HepG2 (cell line): ENCODE results near the gene PSMG4. TPM values are rescaled to one million over a fixed set of nuclear protein-coding genes. Genes with fewer than 3 reads are reported as not detected.

ENCODE experiments used
- ATAC-seq: fragments of 200-7000 bp; cut with Tn5 transposase; 3 replicates; pipeline ENCODE4 v1.9.1; 2020; ENCODE audit warnings: mild to moderate bottlenecking, moderate library complexity
- BruUV-seq: library from RNA; stranded (reverse); fragments of 400-500 nt; replicated peaks from 2 replicates; lab custom pipeline; 2021; lab: Mats Ljungman, UMichigan
- CTCF ChIA-PET: fragments of 300-600 bp; formaldehyde crosslinking; extraction: SDS; loops from one replicate; lab custom pipeline; 2021; ENCODE audit warnings: low total read pairs, inconsistent platforms, low intra/inter-chr PET ratio; lab: Yijun Ruan, JAX
- POLR2A ChIA-PET: fragments of 350-600 bp; sonication (Branson Sonifier 250); formaldehyde crosslinking; loops from one replicate; lab custom pipeline; 2020; ENCODE audit warnings: antibody characterized with exemption, inconsistent platforms; lab: Yijun Ruan, JAX
- DNase-seq: peaks from one replicate; pipeline ENCODE4 v3.0.0-alpha.2; 2015; ENCODE audit warnings: low spot score
- FAIRE-seq: peaks from 3 replicates; lab custom pipeline; 2011; peaks lifted over from hg19 to GRCh38; lab: Jason Lieb, UNC
- H2AFZ ChIP-seq: one replicate; pipeline ENCODE4 v1.6.1; 2011; ENCODE audit warnings: low read length, inconsistent platforms
- H3K27ac ChIP-seq: fragments of 300-600 bp; 3 replicates; pipeline ENCODE4 v1.8.0; 2011; ENCODE audit warnings: mixed run types, mild to moderate bottlenecking, mixed read lengths, low read length, inconsistent platforms; ENCODE audit not compliant: insufficient read depth; ENCODE audit errors: extremely low read length
- H3K27me3 ChIP-seq, 2 experiments: fragments of 200-600 bp in 1 of 2; 2 replicates in 1 of 2; 3 replicates in 1 of 2; pipeline versions ENCODE4 v1.6.0 to v1.8.0; 2011; ENCODE audit warnings: low read length in 2 of 2, mild to moderate bottlenecking in 2 of 2, moderate library complexity in 2 of 2, inconsistent platforms in 1 of 2; ENCODE audit not compliant: insufficient read depth in 2 of 2, control insufficient read depth in 1 of 2
- H3K36me3 ChIP-seq, 2 experiments: fragments of 200-600 bp in 1 of 2; replicated peaks in 1 of 2; 2 replicates in 1 of 2; 3 replicates in 1 of 2; pipeline versions ENCODE4 v1.5.1 to v1.8.0; 2011; ENCODE audit warnings: low read length in 2 of 2, inconsistent platforms in 1 of 2; ENCODE audit not compliant: insufficient read depth in 2 of 2, control insufficient read depth in 1 of 2
- H3K4me1 ChIP-seq: 2 replicates; pipeline ENCODE4 v1.5.1; 2012; ENCODE audit warnings: low read length, inconsistent platforms; ENCODE audit not compliant: insufficient read depth
- H3K4me2 ChIP-seq: 2 replicates; pipeline ENCODE4 v1.6.0; 2011; ENCODE audit warnings: low read depth, low read length, inconsistent platforms
- H3K4me3 ChIP-seq, 3 experiments: fragments of 200-600 bp in 1 of 3; sonication (generic), shearing (Covaris generic) in 1 of 3; replicated peaks in 1 of 3; 2 replicates each; pipeline ENCODE4 v1.5.1; 2011 to 2016; ENCODE audit warnings: low read length in 3 of 3, inconsistent platforms in 2 of 3, low read depth in 2 of 3, mild to moderate bottlenecking in 2 of 3, control low read depth in 1 of 3, mixed read lengths in 1 of 3; ENCODE audit not compliant: insufficient read depth in 1 of 3
- H3K79me2 ChIP-seq: one replicate; pipeline ENCODE4 v1.6.1; 2011; ENCODE audit warnings: low read length, inconsistent platforms; ENCODE audit not compliant: insufficient read depth
- H3K9ac ChIP-seq: 2 replicates; pipeline ENCODE4 v1.6.0; 2011; ENCODE audit warnings: mild to moderate bottlenecking, low read depth, low read length, inconsistent platforms; ENCODE audit not compliant: insufficient read depth
- H3K9me3 ChIP-seq: 2 replicates; pipeline ENCODE4 v1.5.1; 2012; ENCODE audit warnings: mild to moderate bottlenecking, low read length
- H4K20me1 ChIP-seq: 2 replicates; pipeline ENCODE4 v1.6.0; 2011; ENCODE audit warnings: inconsistent platforms, mild to moderate bottlenecking, low read length, moderate library complexity; ENCODE audit not compliant: insufficient read depth
- AHDC1 ChIP-seq: sonication (generic); formaldehyde crosslinking; IDR thresholded peaks from 2 replicates; pipeline ENCODE4 v1.5.1; 2020; ENCODE audit warnings: mild to moderate bottlenecking, missing genetic modification reagents, borderline replicate concordance
- BCLAF1 ChIP-seq: fragments of 450-650 bp; IDR thresholded peaks from 2 replicates; pipeline ENCODE4 v1.6.1; 2017; ENCODE audit warnings: mild to moderate bottlenecking
- DR1 ChIP-seq: sonication (generic); formaldehyde crosslinking; IDR thresholded peaks from 2 replicates; pipeline ENCODE4 v1.8.0; 2021; ENCODE audit warnings: mild to moderate bottlenecking, missing genetic modification reagents, inconsistent platforms
- HMG20B ChIP-seq: conservative IDR thresholded peaks from 2 replicates; pipeline ENCODE4 v1.6.1; 2016; ENCODE audit warnings: missing genetic modification reagents, missing compliant biosample characterization
- KDM5B ChIP-seq: sonication (generic); formaldehyde crosslinking; IDR thresholded peaks from 2 replicates; pipeline ENCODE4 v1.4.0; 2020; ENCODE audit warnings: missing genetic modification reagents, mild to moderate bottlenecking, borderline replicate concordance
- PAX8 ChIP-seq: sonication (generic); formaldehyde crosslinking; IDR thresholded peaks from 2 replicates; pipeline ENCODE4 v1.8.0; 2022; ENCODE audit warnings: mild to moderate bottlenecking, missing genetic modification reagents, borderline replicate concordance
- PPARG ChIP-seq: conservative IDR thresholded peaks from 2 replicates; pipeline ENCODE4 v1.6.1; 2016; ENCODE audit warnings: missing biosample characterization, missing genetic modification reagents
- PRDM15 ChIP-seq: sonication (generic); formaldehyde crosslinking; IDR thresholded peaks from 2 replicates; pipeline ENCODE4 v1.4.0; 2020; ENCODE audit warnings: missing genetic modification reagents
- TEAD2 ChIP-seq: sonication (generic); formaldehyde crosslinking; IDR thresholded peaks from 2 replicates; pipeline ENCODE4 v1.9.0; 2021; ENCODE audit warnings: missing genetic modification reagents
- ZFP36L1 ChIP-seq: sonication (generic); formaldehyde crosslinking; IDR thresholded peaks from 2 replicates; pipeline ENCODE4 v1.8.0; 2022; ENCODE audit warnings: mild to moderate bottlenecking, missing genetic modification reagents, moderate library complexity
- ZNF160 ChIP-seq: sonication (generic); formaldehyde crosslinking; IDR thresholded peaks from 2 replicates; pipeline ENCODE4 v1.8.0; 2022; ENCODE audit warnings: mild to moderate bottlenecking, inconsistent platforms, missing genetic modification reagents
- WGBS: methylation state at CpG from one replicate; pipeline ENCODE4 v1.1.6; 2017; ENCODE audit warnings: low lambda C conversion rate; 5-methylcytosine and 5-hydroxymethylcytosine counted together
- in situ Hi-C: cut with HindIII; loops from 2 replicates; pipeline ENCODE4 v1.10.0; 2017; ENCODE audit warnings: low pct_unique_long_range_greater_than_20kb; ENCODE audit not compliant: extremely low pct_ligation_motif_present
- intact Hi-C: fragments of 100-400 bp; cut with micrococcal nuclease; formaldehyde crosslinking; loops from one replicate; pipeline ENCODE4 v1.10.0; 2022; ENCODE audit not compliant: unreplicated experiment
- polyA plus RNA-seq, 8 experiments: library from polyadenylated mRNA; depleted of rRNA in 3 of 8; stranded (reverse) in 7 of 8; unstranded in 1 of 8; fragments of >200 nt; fragmentation: Illumina TruSeq in 4 of 8; extraction: Trizol in 4 of 8; gene quantifications; 2 replicates each; pipeline versions ENCODE4 v1.2.1 to v1.2.3, GENCODE V29; 2011 to 2016; ENCODE audit warnings: low read depth in 4 of 8, missing spikeins in 1 of 8, mixed read lengths in 1 of 8; ENCODE audit not compliant: insufficient read depth in 1 of 8
- total RNA-seq, 5 experiments: library from RNA; depleted of rRNA; stranded (reverse); fragments of >200 nt; fragmentation: Illumina TruSeq; extraction: Trizol; gene quantifications; 2 replicates each; pipeline ENCODE4 v1.2.3, GENCODE V29; 2016; ENCODE audit warnings: low read depth in 1 of 5

Gene PSMG4
- total and polyA plus RNA-seq, 2 of the 13 experiments (the other 11 are each of a cell fraction or from before 2014, with no cell fraction given) = 28.5 to 32.8 TPM

- no peak for TF ChIP-seq ZFP36L1 (CRISPR knock-in tag)
Observed at GRCh38 chr6:3235486-3235885, 23.3 kb upstream of the PSMG4 start (continued).

GRCh38 chr6:3236005-3236404 lies 22.7 kb upstream of the PSMG4 start:
- Histone ChIP-seq H3K4me3 (no peak overlapping the region), H4K20me1 (no peaks in the 10 kb centered on the region), H3K4me1 (peaks cover 12% of the 10 kb centered on the region), H3K27me3 (peaks cover 9 to 78% of the 10 kb centered on the region in 2 experiments; a peak in 4 of 5 replicates), H2AFZ (no peak overlapping the region), H3K9me3 (no peaks in the 10 kb centered on the region), H3K27ac (no peak overlapping the region), H3K9ac (no peak overlapping the region), H3K79me2 (no peaks in the 10 kb centered on the region), H3K36me3 (no peaks in the 10 kb centered on the region), H3K4me2 (no peak overlapping the region)
- in situ Hi-C loops = no loop called here
- intact Hi-C loops = no loop called here
- ATAC-seq (no peak), FAIRE-seq (no peak), DNase-seq (no peak)
- 46% methylated on average over 3 of the region's 3 CpGs for WGBS
- ChIA-PET POLR2A (no interaction called here), CTCF (no interaction called here)
- no TSS peak for BruUV-seq
- no peak for TF ChIP-seq KDM5B (CRISPR knock-in tag)
- TF ChIP-seq AHDC1 (CRISPR knock-in tag) = no peak
- TF ChIP-seq PPARG (CRISPR knock-in tag) = no peak
- no peak for TF ChIP-seq TEAD2 (CRISPR knock-in tag)
- TF ChIP-seq BCLAF1 = no peak
- TF ChIP-seq HMG20B (CRISPR knock-in tag) = no peak
- TF ChIP-seq PAX8 = no peak
- TF ChIP-seq ZNF160 (CRISPR knock-in tag) = no peak
- TF ChIP-seq DR1 (CRISPR knock-in tag) = no peak
- no peak for TF ChIP-seq PRDM15 (CRISPR knock-in tag)
